Left ventricle myocardium inferior (tissue), 1 donor: ENCODE results near the gene ICAM5. TPM values are rescaled to one million over a fixed set of nuclear protein-coding genes. Genes with fewer than 3 reads are reported as not detected.

ENCODE experiments used
- DNase-seq: peaks from one replicate; pipeline ENCODE4 v3.0.0-alpha.2; 2020
- H3K27ac ChIP-seq: fragments of 200-600 bp; replicated peaks from 2 replicates; pipeline ENCODE4 v1.8.0; 2021
- H3K27me3 ChIP-seq: fragments of 200-600 bp; 2 replicates; pipeline ENCODE4 v1.8.0; 2021; ENCODE audit warnings: low read depth
- H3K36me3 ChIP-seq: fragments of 200-600 bp; 2 replicates; pipeline ENCODE4 v1.8.0; 2021
- H3K4me1 ChIP-seq: fragments of 200-600 bp; 2 replicates; pipeline ENCODE4 v1.8.0; 2021
- H3K4me3 ChIP-seq: fragments of 200-600 bp; 2 replicates; pipeline ENCODE4 v1.8.0; 2021; ENCODE audit warnings: mild to moderate bottlenecking, moderate library complexity
- H3K9me3 ChIP-seq: fragments of 200-600 bp; replicated peaks from 2 replicates; pipeline ENCODE4 v1.8.0; 2021
- intact Hi-C: fragments of 100-400 bp; cut with micrococcal nuclease; formaldehyde crosslinking; loops from one replicate; pipeline ENCODE4 v1.11.0; 2022
- total RNA-seq: library from RNA; stranded (reverse); fragmentation: NEBNext Ultra II Directional; extraction: Animal tissue kit (Norgen Biotek cat#: 25700); gene quantifications from one replicate; pipeline ENCODE4 v1.2.1, GENCODE V29; 2021
- TF ChIP-seq, protein P1 (sequence below): fragments of 200-600 bp; IDR thresholded peaks from 2 replicates; pipeline ENCODE4 v1.8.0; 2021; ENCODE audit warnings: antibody characterized with exemption, mild to moderate bottlenecking, borderline replicate concordance
- donor health status: DM: no; HTN: yes; CAD: no; lungs with severe emphysema.

ICAM5 gene
- total RNA-seq, 1 donor from 2014 or later = 0.49 TPM

DNA sequence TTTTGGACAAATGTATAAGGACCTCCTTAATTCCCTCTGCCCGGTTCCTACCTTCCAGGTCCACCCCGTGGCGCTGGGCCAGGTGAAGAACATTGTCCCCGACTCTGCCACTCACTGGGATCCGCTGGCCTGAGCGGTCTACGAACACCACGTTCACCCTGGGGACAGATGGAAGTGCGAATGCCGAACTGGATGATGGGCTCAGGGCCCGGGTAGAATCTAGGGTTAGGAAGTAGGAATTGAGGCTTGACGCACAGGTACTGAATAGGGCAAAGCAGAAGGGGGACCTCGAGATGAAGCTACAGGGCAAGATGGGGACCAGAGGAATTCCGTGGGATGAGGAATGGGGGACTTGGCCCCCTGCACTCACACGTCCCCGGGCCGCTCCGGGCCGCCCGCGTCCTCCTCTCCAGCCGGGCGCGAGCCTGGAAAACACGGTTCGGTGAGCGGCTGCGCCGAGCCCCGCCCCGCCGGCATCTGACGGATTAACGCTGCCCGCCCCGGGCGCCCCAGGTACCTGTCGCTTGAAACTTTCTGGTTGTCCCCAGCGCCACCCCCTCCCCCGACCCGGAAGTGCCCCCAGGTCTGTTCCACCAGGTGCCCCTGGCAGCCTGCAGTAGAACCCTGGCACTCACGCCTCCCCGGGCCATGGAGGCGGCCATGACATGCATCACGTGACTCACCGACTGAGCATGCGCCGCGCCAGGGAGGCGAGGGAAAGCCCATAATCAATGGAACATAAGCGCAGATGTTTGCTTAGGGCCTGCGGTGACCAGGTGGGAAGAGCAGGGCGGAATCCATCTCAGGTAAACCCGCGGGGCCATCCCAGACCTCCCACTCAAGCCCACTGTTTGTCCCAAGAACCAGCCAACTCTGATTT, 25.8 kb downstream of the ICAM5 start, which contains the start of gene FDX2:
Gene FDX2 (minus strand): TSS at position 681 of the 880 bp plus-strand sequence. CDS start 19 bp downstream, at position 662.
- Histone ChIP-seq H3K9me3 (no peaks in the 10 kb centered on the region), H3K4me1 (peaks cover 19% of the 10 kb centered on the region), H3K36me3 (peaks cover 41% of the 10 kb centered on the region), H3K4me3 (peak within 1 kb of the TSS; percentile 99), H3K27me3 (no peaks in the 10 kb centered on the region), H3K27ac (peak within 1 kb of the TSS; percentile 72)
- TF ChIP-seq, protein P1, sequence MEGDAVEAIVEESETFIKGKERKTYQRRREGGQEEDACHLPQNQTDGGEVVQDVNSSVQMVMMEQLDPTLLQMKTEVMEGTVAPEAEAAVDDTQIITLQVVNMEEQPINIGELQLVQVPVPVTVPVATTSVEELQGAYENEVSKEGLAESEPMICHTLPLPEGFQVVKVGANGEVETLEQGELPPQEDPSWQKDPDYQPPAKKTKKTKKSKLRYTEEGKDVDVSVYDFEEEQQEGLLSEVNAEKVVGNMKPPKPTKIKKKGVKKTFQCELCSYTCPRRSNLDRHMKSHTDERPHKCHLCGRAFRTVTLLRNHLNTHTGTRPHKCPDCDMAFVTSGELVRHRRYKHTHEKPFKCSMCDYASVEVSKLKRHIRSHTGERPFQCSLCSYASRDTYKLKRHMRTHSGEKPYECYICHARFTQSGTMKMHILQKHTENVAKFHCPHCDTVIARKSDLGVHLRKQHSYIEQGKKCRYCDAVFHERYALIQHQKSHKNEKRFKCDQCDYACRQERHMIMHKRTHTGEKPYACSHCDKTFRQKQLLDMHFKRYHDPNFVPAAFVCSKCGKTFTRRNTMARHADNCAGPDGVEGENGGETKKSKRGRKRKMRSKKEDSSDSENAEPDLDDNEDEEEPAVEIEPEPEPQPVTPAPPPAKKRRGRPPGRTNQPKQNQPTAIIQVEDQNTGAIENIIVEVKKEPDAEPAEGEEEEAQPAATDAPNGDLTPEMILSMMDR = no peak
- intact Hi-C loops = no loop called here
- DNase-seq = peak; percentile 90

DNA sequence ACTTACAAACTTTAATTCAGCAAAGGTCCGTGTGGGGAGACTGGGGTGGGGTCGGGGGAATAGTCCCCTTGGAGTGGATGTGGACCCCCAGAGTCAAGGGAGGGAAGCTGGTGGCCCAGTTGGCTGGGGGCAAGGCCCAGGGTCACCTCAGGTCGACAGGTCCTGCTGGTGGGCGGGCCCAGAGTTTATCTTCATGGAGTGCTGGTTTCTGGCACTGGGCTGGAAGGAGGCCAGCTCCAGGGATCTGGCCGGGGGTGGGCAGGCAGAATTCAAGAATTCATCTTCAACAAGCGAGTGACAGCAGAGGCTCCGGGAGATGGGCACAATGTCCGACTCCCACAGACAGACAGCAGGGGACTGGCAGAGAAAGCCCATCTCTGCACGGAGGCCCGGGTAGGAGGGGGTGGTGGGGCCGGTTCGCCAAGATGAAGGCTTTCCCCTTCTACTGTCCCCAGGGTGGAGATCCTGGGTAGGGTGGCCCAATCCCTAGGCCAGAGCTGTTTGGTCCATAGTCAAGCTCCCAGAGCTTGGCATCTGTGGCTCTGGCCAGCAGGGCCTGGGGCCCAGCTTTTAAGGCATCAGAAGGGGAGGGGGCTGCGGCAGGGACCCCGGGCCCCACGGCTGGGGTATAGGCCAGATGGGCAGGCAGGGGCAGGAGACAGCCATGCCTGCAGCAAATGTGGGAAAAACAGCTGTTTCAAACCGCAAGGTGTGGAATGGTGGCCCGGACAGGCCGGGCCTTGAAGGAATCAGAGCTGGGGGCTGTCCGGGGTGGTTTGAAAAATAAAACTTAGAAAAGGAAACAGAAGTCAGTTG, 26.7 kb downstream of the ICAM5 start:
- Histone ChIP-seq H3K27me3 (no peaks in the 10 kb centered on the region), H3K9me3 (no peaks in the 10 kb centered on the region), H3K36me3 (peaks cover 50% of the 10 kb centered on the region), H3K4me3 (peak overlapping the region; percentile 99), H3K27ac (peak overlapping the region; percentile 72), H3K4me1 (peaks cover 19% of the 10 kb centered on the region)
- no peak for DNase-seq
- intact Hi-C loops = no loop called here
- TF ChIP-seq, protein P1 = no peak

DNA sequence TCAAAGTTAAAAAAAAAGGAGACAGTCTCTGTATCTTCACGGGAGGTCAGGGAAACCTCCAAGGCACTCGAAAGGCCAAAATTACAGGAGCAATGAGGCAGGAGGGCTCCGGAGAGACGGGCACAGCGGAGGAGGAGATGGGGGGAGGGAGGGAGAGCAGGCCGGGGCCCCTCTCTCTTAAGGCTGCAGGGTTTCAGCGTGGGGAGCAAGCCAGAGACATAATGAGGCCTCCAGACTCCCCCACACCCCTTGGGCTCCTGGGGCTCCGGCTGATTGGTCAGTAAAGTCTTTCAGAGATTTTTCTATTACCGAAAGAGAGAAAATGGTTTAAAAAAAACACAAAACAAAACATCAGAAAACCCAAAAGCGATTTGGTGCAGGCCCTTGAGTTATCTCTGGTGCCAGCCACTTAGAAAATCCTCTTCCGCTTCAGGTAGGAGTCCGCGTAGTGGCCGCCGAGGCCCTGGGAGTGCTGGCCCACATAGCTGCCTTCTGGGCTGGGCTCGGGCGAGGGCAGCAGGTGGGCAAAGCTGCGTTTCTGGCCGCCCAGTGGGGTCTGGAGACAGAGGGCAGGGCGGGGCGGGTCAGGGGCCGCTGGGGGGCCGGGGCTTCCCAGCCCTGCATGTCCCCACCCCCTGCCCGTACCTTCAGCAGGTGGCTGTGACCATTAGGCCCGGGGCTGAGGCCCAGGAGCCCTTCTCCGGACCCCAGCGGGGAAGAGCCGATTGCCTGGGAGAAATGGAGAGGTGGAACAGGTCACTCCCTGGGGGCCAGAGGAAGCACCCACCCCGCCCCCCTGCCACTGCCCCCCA, 27.5 kb downstream of the ICAM5 start:
- Histone ChIP-seq H3K9me3 (no peaks in the 10 kb centered on the region), H3K27ac (no peak overlapping the region), H3K4me1 (peaks cover 19% of the 10 kb centered on the region), H3K27me3 (no peaks in the 10 kb centered on the region), H3K36me3 (peaks cover 58% of the 10 kb centered on the region), H3K4me3 (no peak overlapping the region)
- DNase-seq = no peak
- intact Hi-C loops = no loop called here
- TF ChIP-seq, protein P1 = no peak

DNA sequence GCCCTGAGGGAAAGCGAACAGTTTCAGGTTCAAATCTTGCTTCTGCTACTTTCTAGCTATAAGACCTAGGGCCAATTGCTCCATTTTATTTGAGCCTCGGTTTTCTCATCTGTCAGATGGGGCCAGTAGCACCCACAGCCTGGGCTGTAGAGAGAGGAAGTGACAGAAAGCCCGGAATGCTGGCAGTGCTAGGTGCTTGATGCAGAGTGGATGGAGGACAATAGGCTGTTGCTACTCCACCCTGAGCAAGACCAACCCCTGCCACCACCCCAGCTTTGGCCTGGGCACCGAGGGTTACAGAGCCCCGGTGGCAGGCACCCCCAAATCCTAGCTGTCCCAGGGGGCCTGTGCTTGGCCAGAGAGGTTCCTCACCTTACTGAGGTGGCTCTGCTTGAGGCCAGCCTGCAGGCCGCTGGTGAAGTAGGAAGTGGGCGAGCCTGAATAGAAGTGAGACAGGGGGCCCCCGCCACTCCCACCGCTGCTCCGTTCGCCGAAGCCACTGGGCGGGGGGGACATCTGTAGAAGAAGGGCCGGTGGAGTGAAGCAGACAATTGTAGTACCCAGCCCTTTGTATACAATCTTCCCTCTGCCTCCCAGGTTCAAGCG, 28.2 kb downstream of the ICAM5 start:
- TF ChIP-seq, protein P1 = no peak
- intact Hi-C loops = no loop called here

More for the DNA sequence above, 28.2 kb downstream of the ICAM5 start:
- peaks cover 19% of the 10 kb centered on the region for H3K4me1 ChIP-seq
- peaks cover 65% of the 10 kb centered on the region for H3K36me3 ChIP-seq
- H3K9me3 ChIP-seq = no peaks in the 10 kb centered on the region
- no peak overlapping the region for H3K4me3 ChIP-seq
- no peaks in the 10 kb centered on the region for H3K27me3 ChIP-seq
- no peak overlapping the region for H3K27ac ChIP-seq
- no peak for DNase-seq
